Islet of Langerhans (tissue), 1 donor: ENCODE data around the gene TMEM59.
"Not testable (repeated sequence)": the region's sequence is repeated elsewhere in the genome, so short reads cannot be mapped to it uniquely, and the experiment has no call there.

ENCODE experiments used
- FAIRE-seq: peaks from one replicate; lab custom pipeline; 2011; peaks lifted over from hg19 to GRCh38; lab: Jason Lieb, UNC

Gene TMEM59

DNA sequence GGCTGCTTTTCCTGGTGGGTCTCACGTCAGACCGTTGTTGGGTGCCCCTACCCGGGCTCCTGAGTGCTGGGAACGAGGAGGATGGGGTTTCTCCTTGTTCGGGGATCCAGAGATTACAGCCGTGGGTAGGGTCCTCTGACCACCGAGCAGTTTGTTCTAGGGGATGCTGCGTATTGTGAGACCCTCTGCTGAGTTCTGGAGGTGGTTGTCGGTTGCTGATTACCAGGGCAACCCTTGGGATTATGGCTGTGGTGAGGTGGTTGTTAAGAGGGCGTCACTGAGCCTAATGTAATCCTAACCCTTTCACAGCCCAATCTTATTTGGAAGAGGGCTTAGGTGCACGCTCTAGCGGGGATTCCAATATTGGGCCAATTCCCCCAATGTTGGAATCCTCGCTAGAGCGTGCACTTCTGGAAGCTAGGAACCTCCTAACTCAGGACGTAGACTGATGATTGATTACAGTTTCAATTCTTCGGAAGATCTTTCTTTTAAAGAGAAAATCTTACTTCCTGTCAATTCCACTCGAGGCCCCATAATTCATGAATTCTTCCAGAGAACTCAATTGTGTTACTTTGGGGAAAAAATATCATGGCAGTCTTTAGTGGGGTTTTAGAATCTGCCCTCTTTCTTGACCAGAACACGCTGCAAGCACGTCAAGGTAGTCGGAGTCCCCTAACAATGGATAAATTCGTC lies 887 bp upstream of the TMEM59 start:
- FAIRE-seq = no peak

DNA sequence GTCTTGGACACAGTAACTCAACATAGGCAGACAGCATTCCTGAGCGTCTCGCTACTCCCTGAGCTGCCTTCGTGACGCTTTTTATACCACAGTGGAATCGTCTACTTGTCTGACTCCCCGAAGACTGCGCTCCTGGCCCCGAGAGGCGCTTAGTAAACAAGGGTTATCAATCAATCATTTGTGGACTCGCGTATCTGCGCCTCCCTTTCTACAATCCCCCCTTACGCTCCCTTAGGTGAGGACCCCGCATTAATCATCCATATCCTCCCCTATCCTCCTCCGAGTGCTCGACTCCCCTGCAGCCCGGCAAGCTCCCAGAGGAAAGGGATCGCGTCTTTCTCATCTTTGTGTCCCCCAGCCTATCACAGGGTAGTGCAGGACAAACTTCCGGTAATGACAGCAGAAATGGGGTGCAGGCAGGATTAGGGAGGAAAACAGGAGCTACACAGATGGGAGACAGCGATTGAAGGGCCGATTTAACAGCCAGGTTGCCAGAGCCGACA lies 522 bp downstream of the TMEM59 start:
- no peak for FAIRE-seq

DNA sequence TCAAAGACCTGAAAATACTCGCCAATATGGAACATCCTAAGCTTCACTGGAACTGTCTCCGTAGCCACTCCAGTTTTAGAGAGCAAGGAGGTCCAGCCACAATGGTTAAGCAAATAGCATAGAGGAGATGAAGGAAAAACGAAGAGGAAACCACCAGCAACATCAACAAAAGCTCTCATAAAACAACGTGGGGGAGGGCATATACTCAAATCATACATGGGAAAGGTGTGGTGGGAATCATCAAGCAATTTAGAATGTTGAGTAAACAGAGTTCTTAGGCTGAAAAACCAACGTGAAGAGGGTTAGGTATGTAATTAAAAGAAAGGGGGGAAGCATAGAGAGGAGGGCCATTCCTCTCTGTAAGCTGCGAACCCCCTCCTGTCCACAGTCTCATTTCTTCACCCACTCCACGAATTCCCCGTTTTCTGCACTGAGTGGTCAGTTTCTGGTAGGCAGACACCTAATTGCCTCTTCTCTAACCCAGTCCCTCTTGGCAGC lies 1.0 kb downstream of the TMEM59 start:
- FAIRE-seq = no peak

DNA sequence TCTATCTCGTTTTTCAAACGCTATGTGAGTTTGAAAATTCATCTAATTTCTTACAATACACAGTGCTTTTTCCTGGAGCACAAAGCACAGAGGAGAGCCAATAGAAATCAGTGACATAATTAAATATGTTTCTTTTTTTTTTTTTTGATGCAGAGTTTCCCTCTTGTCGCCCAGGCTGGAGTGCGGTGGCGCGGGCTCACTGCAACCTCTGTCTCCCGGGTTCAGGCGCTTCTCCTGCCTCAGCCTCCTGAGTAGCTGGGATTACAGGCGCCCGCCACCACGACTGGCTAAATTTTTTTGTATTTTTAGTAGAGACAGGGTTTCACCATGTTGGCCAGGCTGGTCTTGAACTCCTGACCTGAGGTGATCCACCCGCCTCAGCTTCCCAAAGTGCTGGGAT lies 2.6 kb downstream of the TMEM59 start:
- FAIRE-seq = not testable (repeated sequence)

DNA sequence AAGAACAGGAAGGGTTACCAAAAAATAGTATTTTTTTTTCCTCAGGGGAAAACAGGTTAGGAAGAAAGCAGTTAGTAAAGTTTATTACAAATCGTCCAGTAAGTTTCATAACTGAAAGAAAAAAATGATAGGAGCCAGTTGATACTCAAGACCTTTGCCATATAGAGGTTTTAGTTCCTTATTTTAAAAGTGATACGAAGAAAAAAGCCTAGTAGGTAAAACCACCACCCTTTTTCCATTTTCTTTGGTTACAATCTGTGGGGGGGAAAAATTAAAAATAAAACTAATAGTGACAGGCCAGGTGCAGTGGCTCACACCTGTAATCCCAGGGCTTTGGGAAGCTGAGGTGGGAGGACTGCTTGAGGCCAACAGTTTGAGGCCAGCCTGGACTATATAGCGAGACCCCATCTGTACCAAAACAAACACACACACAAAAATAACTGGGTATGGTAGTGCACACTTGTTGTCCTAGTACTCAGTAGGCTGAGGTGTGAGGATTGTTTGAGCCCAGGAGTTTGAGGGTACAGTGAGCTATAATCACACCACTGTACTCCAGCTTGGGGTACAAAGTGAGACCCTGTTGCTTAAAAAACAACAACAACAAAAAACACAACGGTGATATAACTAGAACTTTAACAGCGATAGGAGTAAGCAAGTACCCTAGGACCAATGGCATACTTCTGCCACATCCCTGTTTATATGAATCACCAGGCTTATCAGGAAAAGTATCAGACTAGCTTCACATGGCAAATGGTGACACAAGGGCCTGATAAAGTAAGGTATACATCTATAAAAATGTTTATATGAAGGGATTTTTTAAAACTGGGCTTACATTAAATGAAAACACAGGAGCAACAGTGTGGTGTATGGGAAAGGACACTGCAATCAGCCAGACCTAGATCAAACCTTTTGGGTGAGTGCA lies 5.4 kb downstream of the TMEM59 start:
- no peak for FAIRE-seq

DNA sequence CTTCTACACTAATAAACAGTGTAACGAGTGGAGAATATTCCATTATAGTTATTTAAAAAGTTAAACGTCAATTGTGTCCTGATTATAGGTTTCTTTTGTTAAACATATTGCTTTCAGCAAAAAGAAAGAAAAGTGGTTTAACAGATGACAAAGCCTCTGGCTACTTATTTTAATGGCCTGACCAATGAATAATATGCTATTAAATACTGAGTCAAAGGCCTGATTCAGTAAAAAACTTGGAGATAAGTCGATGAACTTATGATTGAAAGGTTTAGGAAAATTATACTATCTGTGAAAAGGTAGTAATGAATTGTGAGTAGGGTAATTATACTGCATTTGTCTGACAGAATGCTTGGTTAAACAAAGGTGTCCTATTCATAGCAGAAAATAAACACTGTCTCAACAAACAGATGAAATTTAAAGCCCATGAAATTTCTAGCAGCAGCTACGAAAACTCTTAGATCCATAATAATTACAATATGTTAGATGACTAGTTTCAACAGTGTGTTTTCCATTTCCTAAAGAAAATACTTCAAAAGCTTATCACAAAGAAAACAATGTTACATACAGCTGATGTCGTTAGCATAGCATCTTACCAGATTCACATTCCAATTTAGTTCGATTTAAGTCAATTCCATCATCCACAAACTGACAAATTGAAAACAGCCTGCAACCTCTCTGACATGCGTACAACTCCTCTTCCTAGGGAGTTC lies 6.2 kb downstream of the TMEM59 start:
- no peak for FAIRE-seq

DNA sequence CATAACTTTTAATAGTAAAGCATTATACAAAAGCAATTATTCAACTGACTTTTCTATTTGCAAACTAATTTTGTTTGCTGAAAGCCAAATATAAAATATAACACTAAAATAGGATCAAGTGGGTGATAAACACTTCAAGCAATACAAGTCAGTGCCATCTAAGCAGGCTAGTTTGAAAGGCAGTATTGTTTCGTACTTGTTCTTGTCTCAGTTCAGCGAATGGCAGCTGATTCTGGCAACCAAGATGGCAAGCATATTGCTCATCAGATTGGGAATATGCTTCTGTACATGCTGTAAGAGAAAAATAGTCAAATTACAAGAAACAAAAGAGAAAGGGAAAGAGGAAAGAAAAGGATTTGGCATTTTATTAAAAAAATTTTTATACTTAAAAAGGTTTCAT lies 7.5 kb downstream of the TMEM59 start:
- no peak for FAIRE-seq

DNA sequence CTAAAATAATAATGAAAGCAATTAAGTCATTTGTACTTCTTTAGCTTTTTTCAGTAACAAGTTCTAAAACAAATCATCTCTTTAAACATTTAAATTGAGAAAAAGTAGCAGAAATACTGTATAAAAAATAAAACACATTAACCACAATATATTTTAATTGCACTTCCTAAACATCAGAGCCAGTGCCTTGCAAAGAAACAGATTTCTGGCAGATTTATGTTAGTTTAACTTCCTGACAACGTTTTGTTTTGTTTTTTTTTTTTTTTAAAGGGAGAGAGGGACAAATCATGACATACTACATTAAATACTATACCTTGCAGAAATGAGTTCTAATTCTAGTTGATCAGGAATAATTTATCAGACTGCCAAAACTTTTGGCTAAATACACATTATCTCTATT lies 11.2 kb downstream of the TMEM59 start:
- no peak for FAIRE-seq

DNA sequence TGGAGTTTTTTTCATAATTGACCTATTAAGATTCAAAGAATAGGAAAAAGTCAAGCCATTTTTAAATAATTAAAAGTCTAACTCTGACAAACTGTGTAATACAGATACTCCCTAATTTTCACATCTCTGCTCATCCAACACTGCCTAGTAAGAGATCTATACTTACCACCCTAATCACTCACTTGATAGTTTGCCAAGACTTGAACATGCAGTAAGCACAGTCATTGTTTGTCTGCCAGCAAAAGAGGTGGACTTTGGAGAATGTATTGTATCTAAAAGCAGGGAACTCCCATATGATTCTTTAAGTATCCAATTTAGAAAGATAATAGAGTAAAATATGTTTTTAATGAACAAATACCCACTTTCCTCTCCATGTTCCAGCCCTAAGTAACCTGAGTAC lies 15.5 kb downstream of the TMEM59 start:
- FAIRE-seq = no peak

DNA sequence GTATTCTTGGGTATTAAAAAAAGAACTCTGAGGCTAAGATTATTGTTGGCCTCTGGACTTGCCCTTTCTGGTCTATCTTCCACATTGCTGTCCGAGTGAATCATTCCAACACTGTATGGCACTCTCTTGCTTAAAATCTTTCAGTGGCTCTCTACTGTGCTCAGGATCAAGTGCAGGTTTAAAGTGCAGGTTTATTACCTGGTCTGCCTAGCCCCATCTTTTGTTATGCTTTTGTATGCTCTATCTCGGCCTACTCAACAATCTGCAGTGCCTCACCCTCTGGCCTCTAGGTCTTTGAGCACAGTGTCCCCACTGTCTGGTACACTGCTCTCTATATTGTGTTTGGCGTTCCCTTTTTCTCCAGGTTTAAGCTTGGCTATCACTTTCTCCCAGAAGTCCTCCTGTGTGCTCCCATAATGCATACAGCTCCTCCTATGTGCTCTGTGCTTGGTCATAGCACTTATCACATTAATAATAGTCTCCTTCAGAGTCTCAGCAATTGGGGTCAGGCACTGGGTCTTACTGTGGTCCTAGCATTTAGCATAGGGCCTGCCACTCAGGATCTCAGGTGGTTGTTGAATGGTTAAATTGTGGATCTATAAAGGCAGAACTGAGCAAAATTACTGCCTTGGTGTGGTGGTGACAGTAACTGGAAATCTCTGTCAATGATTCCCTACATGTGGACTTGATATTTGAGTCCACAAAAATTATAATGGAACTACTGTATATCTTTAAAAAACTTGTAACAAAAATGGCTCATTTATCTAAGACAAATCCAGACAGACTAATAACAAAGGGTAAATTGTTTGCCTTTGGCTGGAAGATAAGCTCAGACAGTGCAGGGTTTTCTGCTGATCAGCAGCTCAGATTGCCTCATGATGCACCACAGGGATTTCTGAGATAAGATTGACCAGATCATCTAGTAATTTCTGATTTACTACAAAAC lies 24.4 kb downstream of the TMEM59 start:
- FAIRE-seq = peak; percentile 86

DNA sequence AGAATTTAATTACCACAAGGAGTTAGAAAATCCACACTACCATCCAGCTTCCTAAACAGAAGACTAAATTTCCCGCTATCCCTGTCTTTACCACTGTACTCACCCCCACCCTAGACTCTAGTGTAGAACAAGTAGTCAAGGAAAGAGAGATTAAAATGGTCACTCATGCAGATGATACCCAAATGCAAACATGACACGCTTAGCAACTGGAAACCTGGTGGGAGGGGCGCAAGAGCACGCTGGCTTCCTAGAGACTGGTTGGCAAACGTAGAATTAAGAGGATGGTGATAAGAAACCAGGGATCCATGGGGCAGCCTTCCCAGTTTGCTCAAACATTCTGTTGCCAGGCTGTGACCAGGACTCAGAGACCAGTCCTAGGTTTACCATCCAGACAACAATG lies 25.2 kb downstream of the TMEM59 start:
- FAIRE-seq = peak; percentile 97

DNA sequence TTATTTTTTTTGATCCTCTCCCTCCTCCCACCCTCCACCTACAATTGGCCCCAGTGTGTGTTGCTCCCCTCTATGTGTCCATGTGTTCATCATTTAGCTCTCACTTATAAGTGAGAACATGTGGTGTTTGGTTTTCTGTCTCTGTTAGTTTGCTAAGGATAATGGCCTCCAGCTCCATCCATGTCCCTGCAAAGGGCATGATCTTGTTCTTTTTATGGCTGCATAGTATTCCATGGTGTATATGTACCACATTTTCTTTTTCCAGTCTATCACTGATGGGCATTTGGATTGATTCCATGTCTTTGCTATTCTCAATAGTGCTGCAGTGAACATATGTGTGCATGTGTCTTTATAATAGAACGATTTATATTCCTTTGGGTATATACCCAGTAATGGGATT lies 28.2 kb downstream of the TMEM59 start:
- not testable (repeated sequence) for FAIRE-seq

DNA sequence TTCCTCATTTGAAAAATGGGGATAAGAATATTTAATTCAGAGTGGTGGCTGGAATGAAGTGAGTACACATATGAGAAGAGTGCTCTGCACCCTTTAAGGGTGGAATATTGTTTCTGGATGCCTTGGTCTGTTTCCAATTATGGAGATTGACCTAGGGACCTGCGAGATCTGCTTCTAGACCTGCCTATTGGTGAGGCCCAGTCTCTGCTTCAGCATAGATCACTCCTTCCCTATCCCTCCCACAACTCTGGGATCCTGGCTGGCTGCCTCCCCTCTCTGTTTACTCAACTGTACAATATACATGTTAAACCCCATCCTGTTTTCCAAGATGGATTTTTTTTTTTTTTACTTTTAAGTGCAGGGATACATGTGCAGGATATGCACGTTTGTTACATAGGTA lies 28.6 kb downstream of the TMEM59 start:
- FAIRE-seq = no peak

DNA sequence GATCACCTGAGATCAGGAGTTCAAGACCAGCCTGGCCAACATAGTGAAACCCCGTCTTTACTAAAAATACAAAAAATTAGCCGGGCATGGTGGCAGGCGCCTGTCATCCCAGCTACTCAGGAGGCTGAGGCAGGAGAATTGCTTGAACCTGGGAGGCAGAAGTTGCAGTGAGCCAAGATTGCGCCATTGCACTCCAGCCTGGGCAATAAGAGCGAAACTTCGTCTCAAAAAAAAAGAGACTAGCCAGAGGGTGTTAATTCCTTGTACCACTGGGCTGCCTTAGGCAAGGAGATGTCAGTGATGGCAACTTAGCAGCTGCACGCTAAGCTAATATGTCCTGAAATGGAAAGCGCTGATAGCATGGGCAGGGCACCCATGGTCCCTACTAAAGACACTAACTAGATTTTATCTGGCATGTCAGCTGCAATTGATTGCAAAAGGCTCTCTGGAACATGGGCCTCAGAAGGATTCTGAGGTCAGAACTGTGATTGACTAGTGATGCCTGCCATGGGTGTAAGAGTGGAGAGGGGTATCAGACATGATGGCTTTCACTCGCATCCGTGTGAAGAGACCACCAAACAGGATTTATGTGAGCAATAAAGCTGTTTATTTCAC lies 33.3 kb downstream of the TMEM59 start:
- FAIRE-seq = not testable (repeated sequence)

DNA sequence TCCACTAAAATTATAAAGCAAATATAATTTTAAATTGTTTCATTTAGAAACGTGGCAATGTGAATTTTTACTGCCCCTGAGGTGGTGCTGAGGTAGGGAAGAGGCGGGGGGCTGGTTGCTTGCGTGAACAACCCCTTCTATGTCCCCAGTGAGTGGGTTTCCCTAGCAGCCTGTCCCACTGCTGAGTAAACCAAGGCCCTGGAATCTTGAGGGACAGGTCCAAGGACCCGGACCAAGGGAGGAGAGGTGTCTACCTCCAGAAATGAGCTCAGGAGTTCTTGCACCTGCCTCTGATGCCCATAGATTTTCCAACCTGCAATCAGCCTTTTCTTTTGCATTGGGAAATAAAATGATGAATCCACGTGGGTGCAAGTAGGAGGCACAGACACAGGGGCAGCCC lies 34.4 kb downstream of the TMEM59 start:
- FAIRE-seq = no peak

DNA sequence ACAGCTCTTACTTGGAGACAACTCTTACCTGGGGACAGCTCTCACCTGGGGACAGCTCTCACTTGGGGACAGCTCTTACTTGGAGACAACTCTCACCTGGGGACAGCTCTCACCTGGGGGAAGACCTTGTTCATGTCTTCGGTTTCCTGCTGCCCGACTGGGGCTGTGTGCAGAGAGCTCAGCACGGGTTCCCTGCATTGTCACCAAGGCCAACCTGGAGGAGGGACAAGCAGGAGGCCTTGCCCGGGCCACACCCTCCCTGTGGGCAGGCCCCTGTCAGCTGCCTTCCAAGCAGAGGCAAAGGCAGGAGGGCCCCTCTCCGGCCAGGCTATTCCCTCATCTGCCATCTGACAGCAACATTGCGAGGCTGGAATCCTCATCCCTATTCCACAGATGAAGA lies 35.0 kb downstream of the TMEM59 start, which contains the start of gene LDLRAD1:
Gene LDLRAD1 (minus strand): TSS at position 208 of the 400 bp plus-strand sequence. CDS start 74 bp downstream, at position 134.
- FAIRE-seq = no peak

DNA sequence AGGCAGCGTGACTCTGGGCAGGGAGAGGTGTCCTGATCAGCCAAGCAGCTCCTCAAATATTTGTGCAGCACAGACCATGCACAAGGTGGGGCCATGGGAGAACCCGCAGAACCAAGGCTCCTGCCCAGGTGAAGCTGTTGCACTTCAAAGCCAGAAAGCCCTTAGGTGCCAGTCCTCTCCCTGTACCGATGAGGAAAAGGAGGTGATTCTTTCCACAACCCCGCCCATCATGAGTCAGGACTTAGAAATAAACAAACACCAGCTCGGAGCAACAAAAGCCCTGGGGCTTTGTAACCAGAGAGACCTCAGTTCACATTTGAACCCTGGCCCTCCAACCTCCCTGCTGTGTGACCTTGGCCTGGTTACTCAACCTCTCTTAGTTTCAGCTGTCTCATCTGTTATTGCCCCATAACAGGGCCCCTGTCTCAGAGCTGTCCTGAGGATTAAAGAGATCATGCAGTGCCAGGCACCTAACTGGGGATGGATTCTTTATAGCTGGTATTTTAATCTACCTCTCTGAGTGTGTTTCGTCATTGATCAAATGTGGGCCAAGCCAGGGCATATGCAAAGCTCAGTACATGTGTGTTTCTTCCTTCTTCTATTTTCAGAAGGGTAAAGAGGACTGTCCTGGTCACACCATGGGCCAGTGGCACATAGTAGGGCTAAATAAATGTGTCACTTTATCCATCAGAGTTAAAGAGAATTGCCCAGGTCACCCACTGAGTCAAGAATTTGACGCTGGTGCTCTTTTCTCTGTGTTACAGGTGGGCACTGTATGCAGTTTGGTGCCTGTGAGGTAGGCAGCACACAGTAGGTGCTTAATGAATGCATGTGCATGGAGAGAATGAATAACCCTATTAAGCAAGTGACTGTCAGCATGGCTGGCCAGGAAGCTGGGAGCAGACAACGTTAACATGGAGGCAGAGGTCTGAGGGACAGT lies 36.4 kb downstream of the TMEM59 start:
- no peak for FAIRE-seq

DNA sequence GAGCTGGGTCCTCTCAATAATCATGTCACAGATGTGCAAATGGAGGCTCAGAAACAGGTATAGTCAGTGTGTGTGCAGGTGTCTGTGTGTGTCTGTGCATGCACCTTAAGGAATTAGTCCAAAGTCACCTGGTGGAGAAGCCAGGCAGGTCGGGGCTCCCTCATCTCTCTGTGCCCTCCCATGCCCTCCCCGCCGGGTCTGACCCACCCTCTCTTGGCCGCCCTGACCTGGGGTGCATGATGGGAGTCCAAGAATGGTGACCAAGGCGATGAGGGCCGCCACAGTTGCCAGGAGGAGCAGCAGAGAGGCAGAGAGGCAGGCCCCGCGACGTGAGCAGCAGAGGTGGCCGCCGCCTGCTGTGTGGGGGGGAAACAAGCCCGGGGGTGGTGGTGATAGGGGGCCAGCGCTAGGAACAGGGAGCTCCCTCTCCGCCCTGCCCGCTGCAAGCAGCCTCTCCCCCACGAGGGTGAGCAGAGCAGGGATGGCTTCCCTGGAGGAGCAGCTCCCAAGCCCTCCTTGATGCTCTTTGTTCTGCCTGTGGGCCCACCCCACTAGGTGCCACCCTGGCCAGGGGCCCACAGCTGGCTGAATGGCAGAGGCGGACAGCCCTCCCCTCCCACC lies 38.9 kb downstream of the TMEM59 start:
- no peak for FAIRE-seq

DNA sequence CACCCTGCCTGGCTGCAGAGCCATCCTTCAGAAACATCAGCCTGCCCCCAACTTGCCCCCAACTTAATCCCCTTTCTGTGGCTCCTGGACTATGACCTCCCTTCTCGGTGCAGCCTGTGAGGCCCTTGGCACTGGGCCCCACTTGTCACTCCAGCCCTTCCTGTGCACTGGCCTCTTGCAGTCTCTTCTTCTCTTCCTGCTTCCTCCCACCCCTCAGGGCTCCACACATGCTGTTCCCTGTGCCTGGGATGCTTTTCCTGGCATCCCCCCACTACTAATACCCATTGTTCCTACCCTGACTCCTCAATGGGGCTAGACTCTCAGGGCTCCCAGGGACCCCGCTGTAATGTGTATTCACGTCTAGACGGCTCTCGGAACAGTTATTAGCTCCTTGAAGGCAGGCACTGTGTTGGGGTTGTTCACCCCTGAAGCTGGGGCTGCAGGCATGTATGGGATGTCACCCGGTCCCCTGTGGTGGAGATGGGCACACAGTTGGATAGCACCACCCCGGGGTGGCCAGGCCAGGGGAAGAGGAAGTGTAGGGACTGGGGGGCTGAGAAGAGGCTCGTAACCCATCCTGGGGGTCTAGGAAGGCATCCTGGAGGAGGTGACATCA lies 39.5 kb downstream of the TMEM59 start:
- FAIRE-seq = no peak
